Liver (tissue), 9 donors: ENCODE results near the gene PTMA. TPM values are rescaled to one million over a fixed set of nuclear protein-coding genes. Genes with fewer than 3 reads are reported as not detected.

Experiments
- DNase-seq: peaks from one replicate; pipeline ENCODE4 v3.0.0-alpha.2; 2017; ENCODE audit warnings: low spot score
- H3K27ac ChIP-seq, 2 donors: one replicate each; pipeline ENCODE4 v1.7.0; 2013; ENCODE audit warnings: inconsistent platforms in 2 of 2, low read length in 2 of 2, control low read depth in 1 of 2, low read depth in 1 of 2, mild to moderate bottlenecking in 1 of 2
- H3K27me3 ChIP-seq, 4 donors: one replicate each; pipeline versions ENCODE4 v1.6.1 to v1.7.0; 2013; ENCODE audit warnings: low read length in 3 of 4, inconsistent platforms in 1 of 4, mild to moderate bottlenecking in 1 of 4, moderate library complexity in 1 of 4; ENCODE audit not compliant: control insufficient read depth in 4 of 4, insufficient read depth in 4 of 4
- H3K36me3 ChIP-seq, 4 donors: one replicate each; pipeline versions ENCODE4 v1.6.1 to v1.7.0; 2013; ENCODE audit warnings: low read length in 3 of 4, mild to moderate bottlenecking in 3 of 4, low read depth in 1 of 4, moderate library complexity in 1 of 4; ENCODE audit not compliant: control insufficient read depth in 4 of 4, insufficient read depth in 3 of 4
- H3K4me1 ChIP-seq, 4 donors: one replicate each; pipeline versions ENCODE4 v1.6.1 to v1.7.0; 2013; ENCODE audit warnings: low read length in 3 of 4, mild to moderate bottlenecking in 3 of 4, moderate library complexity in 1 of 4; ENCODE audit not compliant: control insufficient read depth in 4 of 4, insufficient read depth in 4 of 4
- H3K4me3 ChIP-seq, 3 donors: one replicate each; pipeline versions ENCODE4 v1.6.1 to v1.7.0; 2013; ENCODE audit warnings: low read length in 3 of 3, control low read depth in 1 of 3, low read depth in 1 of 3, mild to moderate bottlenecking in 1 of 3
- H3K9ac ChIP-seq, 2 donors: one replicate each; pipeline ENCODE4 v1.7.0; 2013; ENCODE audit warnings: low read length in 2 of 2, mild to moderate bottlenecking in 2 of 2, moderate library complexity in 2 of 2, control low read depth in 1 of 2, low read depth in 1 of 2
- H3K9me3 ChIP-seq, 4 donors: one replicate each; pipeline versions ENCODE4 v1.6.1 to v1.7.0; 2013; ENCODE audit warnings: low read length in 3 of 4; ENCODE audit not compliant: control insufficient read depth in 4 of 4
- ATF3 ChIP-seq: IDR thresholded peaks from 2 replicates; pipeline ENCODE4 v1.6.1; 2016; ENCODE audit warnings: antibody characterized with exemption
- CTCF ChIP-seq: fragments of 150-350 bp; IDR thresholded peaks from 2 replicates; pipeline ENCODE4 v1.5.1; 2017; ENCODE audit warnings: improper control_type of control experiment, low read depth, low read length; ENCODE audit not compliant: missing input control
- EGR1 ChIP-seq, 2 donors: IDR thresholded peaks; 2 replicates each; pipeline ENCODE4 v1.6.1; 2016 to 2018; ENCODE audit warnings: antibody characterized with exemption in 2 of 2, low read depth in 2 of 2
- FOXA1 ChIP-seq: IDR thresholded peaks from 2 replicates; pipeline ENCODE4 v1.6.1; 2016; ENCODE audit warnings: antibody characterized with exemption
- FOXA2 ChIP-seq: IDR thresholded peaks from 2 replicates; pipeline ENCODE4 v1.6.1; 2016; ENCODE audit warnings: antibody characterized with exemption
- GABPA ChIP-seq, 2 donors: IDR thresholded peaks in 1 of 2; conservative IDR thresholded peaks in 1 of 2; 2 replicates each; pipeline ENCODE4 v1.6.1; 2016; ENCODE audit warnings: antibody characterized with exemption in 2 of 2, mild to moderate bottlenecking in 1 of 2, moderate library complexity in 1 of 2
- HNF4A ChIP-seq, 2 donors: conservative IDR thresholded peaks; 2 replicates each; pipeline ENCODE4 v1.6.1; 2016; ENCODE audit warnings: antibody characterized with exemption in 2 of 2, mild to moderate bottlenecking in 2 of 2
- HNF4G ChIP-seq: IDR thresholded peaks from 2 replicates; pipeline ENCODE4 v1.6.1; 2016; ENCODE audit warnings: antibody characterized with exemption
- JUND ChIP-seq, 2 donors: IDR thresholded peaks; 2 replicates each; pipeline ENCODE4 v1.6.1; 2016; ENCODE audit warnings: antibody characterized with exemption in 2 of 2
- MAX ChIP-seq: IDR thresholded peaks from 2 replicates; pipeline ENCODE4 v1.6.1; 2016; ENCODE audit warnings: antibody characterized with exemption
- NR2F2 ChIP-seq: IDR thresholded peaks from 2 replicates; pipeline ENCODE4 v1.6.1; 2016; ENCODE audit warnings: antibody characterized with exemption
- RAD21 ChIP-seq, 2 donors: IDR thresholded peaks; 2 replicates each; pipeline ENCODE4 v1.6.1; 2016; ENCODE audit warnings: antibody characterized with exemption in 2 of 2, mild to moderate bottlenecking in 2 of 2
- REST ChIP-seq: IDR thresholded peaks from 2 replicates; pipeline ENCODE4 v1.6.1; 2016; ENCODE audit warnings: antibody characterized with exemption, mild to moderate bottlenecking
- RXRA ChIP-seq, 2 donors: IDR thresholded peaks; 2 replicates each; pipeline ENCODE4 v1.6.1; 2017 to 2018; ENCODE audit warnings: antibody characterized with exemption in 2 of 2, mild to moderate bottlenecking in 1 of 2
- SP1 ChIP-seq: IDR thresholded peaks from 2 replicates; pipeline ENCODE4 v1.6.1; 2018; ENCODE audit warnings: antibody characterized with exemption, mild to moderate bottlenecking
- TAF1 ChIP-seq: conservative IDR thresholded peaks from 2 replicates; pipeline ENCODE4 v1.6.1; 2016; ENCODE audit warnings: antibody characterized with exemption, mild to moderate bottlenecking
- YY1 ChIP-seq: IDR thresholded peaks from 2 replicates; pipeline ENCODE4 v1.6.1; 2016; ENCODE audit warnings: antibody characterized with exemption, mild to moderate bottlenecking
- ZBTB33 ChIP-seq: IDR thresholded peaks from 2 replicates; pipeline ENCODE4 v1.6.1; 2016; ENCODE audit warnings: antibody characterized with exemption
- WGBS: extraction: QIAGEN DNeasy Blood & Tissue Kit; methylation state at CpG from one replicate; pipeline ENCODE4 v1.1.7; 2013; 5-methylcytosine and 5-hydroxymethylcytosine counted together
- polyA plus RNA-seq, 2 donors: library from polyadenylated mRNA; stranded (reverse) in 1 of 2; unstranded in 1 of 2; fragments of 200-250 nt in 1 of 2; fragments of >200 nt in 1 of 2; fragmentation: Nextera tagmentation in 1 of 2; extraction: Ambion mirVana in 1 of 2; gene quantifications; one replicate each; pipeline versions ENCODE4 v1.2.1 to v1.2.3, GENCODE V29; 2013 to 2015
- total RNA-seq, 2 donors: library from RNA; depleted of rRNA; stranded (reverse); fragments of >200 nt; gene quantifications; one replicate each; pipeline ENCODE4 v1.2.3, GENCODE V29; 2014
- donor health status: healthy.
- donor health status: healthy.
- donor health status: healthy.
- donor health status: healthy.
- donor health status: healthy.

PTMA gene
- total and polyA plus RNA-seq, 4 donors = 201 to 523 (median 366) TPM

- no peak overlapping the region for H3K9ac ChIP-seq
- H3K4me1 ChIP-seq = no peaks in the 10 kb centered on the region
- no peak for DNase-seq
- H3K4me3 ChIP-seq = no peak overlapping the region
- 79% methylated on average over 4 of the region's 4 CpGs for WGBS
- H3K36me3 ChIP-seq = peaks cover 0 to 3% (median 2%) of the 10 kb centered on the region in 4 donors
- no peak overlapping the region for H3K27ac ChIP-seq
- no peaks in the 10 kb centered on the region for H3K9me3 ChIP-seq
- no peaks in the 10 kb centered on the region for H3K27me3 ChIP-seq
- TF ChIP-seq NR2F2 (no peak), CTCF (no peak), ZBTB33 (no peak), RXRA (IDR thresholded peaks at IDR 0.05) (no peak), EGR1 (IDR thresholded peaks at IDR 0.05; ENCODE audit: low read depth in 2 of 2) (no peak), JUND (IDR thresholded peaks at IDR 0.05) (no peak), YY1 (no peak), RAD21 (IDR thresholded peaks at IDR 0.05) (no peak), FOXA2 (no peak), REST (no peak), MAX (no peak), GABPA (IDR thresholded peaks at IDR 0.05 in 1 of 2, conservative IDR thresholded peaks at IDR 0.05 in 1 of 2) (no peak), HNF4A (conservative IDR thresholded peaks at IDR 0.05) (no peak), TAF1 (no peak), SP1 (no peak), FOXA1 (no peak), HNF4G (no peak), ATF3 (no peak)
Observed at GRCh38 chr2:231727621-231728020, 19.3 kb downstream of the PTMA start.
